GM12878 (cell line): ENCODE results near the gene S100A10.

ENCODE experiments used
- CUX1 ChIP-seq: IDR thresholded peaks from 2 replicates; pipeline ENCODE4 v1.6.1; 2012; ENCODE audit warnings: improper control_type of control experiment, low read depth, low read length; ENCODE audit not compliant: insufficient replicate concordance
- NRF1 ChIP-seq: conservative IDR thresholded peaks from 2 replicates; pipeline ENCODE4 v1.6.1; 2011; ENCODE audit warnings: mild to moderate bottlenecking, low read depth, low read length, improper control_type of control experiment
- TF ChIP-seq, protein P1 (sequence below): IDR thresholded peaks from 2 replicates; pipeline ENCODE4 v1.6.1; 2012; ENCODE audit warnings: low read depth, low read length, improper control_type of control experiment

DNA sequence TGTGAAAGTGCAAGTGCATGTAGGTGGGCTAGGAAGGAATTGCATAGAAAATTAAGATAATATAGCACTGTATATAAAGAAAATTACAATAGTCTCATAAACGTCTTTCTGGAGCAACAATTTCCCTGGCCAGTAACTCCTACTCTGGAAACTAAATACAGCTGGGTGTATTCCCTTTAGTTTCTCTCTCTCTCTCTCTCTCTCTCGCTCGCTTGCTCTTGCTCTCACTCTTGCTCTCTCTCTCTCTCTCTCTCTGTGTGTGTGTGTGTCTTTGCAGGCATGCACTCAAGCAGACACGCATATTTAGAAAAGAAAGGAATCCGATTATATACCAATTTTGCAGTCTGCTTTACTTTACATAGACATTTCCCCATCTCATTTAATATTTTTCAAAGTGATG, 14.7 kb downstream of the S100A10 start:
- TF ChIP-seq CUX1 (no peak), NRF1 (no peak)
- TF ChIP-seq, protein P1, sequence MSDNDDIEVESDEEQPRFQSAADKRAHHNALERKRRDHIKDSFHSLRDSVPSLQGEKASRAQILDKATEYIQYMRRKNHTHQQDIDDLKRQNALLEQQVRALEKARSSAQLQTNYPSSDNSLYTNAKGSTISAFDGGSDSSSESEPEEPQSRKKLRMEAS: no peak
